ENCODE results near the gene RHOF.

Gene RHOF

GRCh38 chr12:121805171-121806008 is 11.9 kb upstream of the RHOF start:
- H3K4me3 ChIP-seq (ENCODE audit: low read depth, low read length) = peak overlapping the region; percentile 49

- H3K4me3 ChIP-seq (ENCODE audit: low read depth, low read length) = peak overlapping the region; percentile 49
Measured at GRCh38 chr12:121804417-121805111, 11.1 kb upstream of the RHOF start.

GRCh38 chr12:121803861-121804416 is 10.5 kb upstream of the RHOF start, which contains the start of gene SETD1B:
Gene SETD1B (plus strand): TSS chr12:121804009. CDS start chr12:121804738, 729 bp downstream.
- H3K4me3 ChIP-seq (ENCODE audit: low read depth, low read length) = peak within 1 kb of the TSS; percentile 82

- peak overlapping the region; percentile 82 for H3K4me3 ChIP-seq (ENCODE audit: low read depth, low read length)
Measured at GRCh38 chr12:121802843-121803698, 9.6 kb upstream of the RHOF start.

- H3K4me3 ChIP-seq (ENCODE audit: low read depth, low read length) = peak overlapping the region; percentile 82
Measured at GRCh38 chr12:121802485-121802842, 9.0 kb upstream of the RHOF start.

- peak overlapping the region; percentile 82 for H3K4me3 ChIP-seq (ENCODE audit: low read depth, low read length)
Measured at GRCh38 chr12:121801595-121802484, 8.4 kb upstream of the RHOF start.

GRCh38 chr12:121800694-121801594 is 7.5 kb upstream of the RHOF start:
- peak overlapping the region; percentile 82 for H3K4me3 ChIP-seq (ENCODE audit: low read depth, low read length)

GRCh38 chr12:121799842-121800693 is 6.6 kb upstream of the RHOF start:
- peak overlapping the region; percentile 82 for H3K4me3 ChIP-seq (ENCODE audit: low read depth, low read length)

- H3K4me3 ChIP-seq (ENCODE audit: low read depth, low read length) = peak overlapping the region; percentile 82
Measured at GRCh38 chr12:121799156-121799841, 5.8 kb upstream of the RHOF start.

- peak overlapping the region; percentile 25 for H3K4me3 ChIP-seq (ENCODE audit: low read depth, low read length)
Measured at GRCh38 chr12:121798787-121799155, 5.3 kb upstream of the RHOF start.

- H3K4me3 ChIP-seq (ENCODE audit: low read depth, low read length) = no peak overlapping the region
Measured at GRCh38 chr12:121797937-121798786, 4.7 kb upstream of the RHOF start.

- H3K4me3 ChIP-seq (ENCODE audit: low read depth, low read length) = peak overlapping the region; percentile 2
Measured at GRCh38 chr12:121796855-121797751, 3.6 kb upstream of the RHOF start.

- H3K4me3 ChIP-seq (ENCODE audit: low read depth, low read length) = no peak overlapping the region
Measured at GRCh38 chr12:121795034-121795968, 1.8 kb upstream of the RHOF start.

- no peak overlapping the region for H3K4me3 ChIP-seq (ENCODE audit: low read depth, low read length)
Measured at GRCh38 chr12:121794534-121795033, 1.1 kb upstream of the RHOF start.

Measured in iPS-11a (cell line).